ENCODE measurements around the gene CDHR5.

The CDHR5 gene

GRCh38 chr11:662689-663274 is 38.0 kb upstream of the CDHR5 start:
- peak; percentile 61 for TF ChIP-seq CTCF (IDR thresholded peaks at IDR 0.05; ENCODE audit: insufficient read depth, low read depth, low read length, missing control alignments)
- H3K4me3 ChIP-seq (ENCODE audit: low read length), result no peak overlapping the region
- DNase-seq (ENCODE audit: low read depth), result peak; percentile 59

DNA sequence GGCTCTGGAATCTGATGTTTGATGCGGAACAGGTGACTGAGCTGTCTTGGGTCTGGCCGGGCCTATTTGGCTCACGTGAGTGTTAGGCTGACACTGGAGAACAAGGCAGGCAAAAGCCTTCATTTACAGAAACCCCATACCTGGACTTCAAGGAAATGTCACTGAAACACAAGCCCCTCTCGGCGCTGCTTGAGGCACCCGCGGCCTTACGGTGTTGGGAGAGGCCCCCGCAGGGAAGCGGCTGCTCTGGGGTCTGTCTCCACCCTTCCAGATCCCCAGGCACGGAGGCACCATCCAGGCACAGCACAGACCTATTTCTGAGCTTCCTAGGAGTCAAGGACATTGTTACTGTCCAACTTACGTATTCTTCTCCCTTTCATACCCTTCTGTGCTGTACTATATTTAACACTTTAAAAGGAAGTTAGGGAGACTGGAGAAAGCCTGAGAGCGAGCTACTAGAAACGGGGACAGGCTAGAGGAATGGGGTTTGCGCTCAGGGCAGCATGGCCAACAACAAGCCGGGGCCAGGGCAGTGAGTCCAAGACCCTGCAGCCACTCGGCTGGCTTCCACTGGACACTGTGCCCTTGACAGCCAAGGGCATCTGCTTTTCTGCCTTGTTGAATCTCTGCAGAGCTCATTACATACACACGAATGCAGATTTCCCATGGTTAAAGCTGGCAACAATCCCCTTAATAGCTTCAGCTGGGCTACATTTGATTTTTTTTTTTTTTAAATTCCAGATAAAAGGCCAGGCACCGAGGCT is 36.1 kb upstream of the CDHR5 start:
- DNase-seq (ENCODE audit: low read depth), result no peak
- TF ChIP-seq CTCF (IDR thresholded peaks at IDR 0.05; ENCODE audit: insufficient read depth, low read depth, low read length, missing control alignments), result no peak
- H3K4me3 ChIP-seq (ENCODE audit: low read length), result no peak overlapping the region

- TF ChIP-seq CTCF (IDR thresholded peaks at IDR 0.05; ENCODE audit: insufficient read depth, low read depth, low read length, missing control alignments), result no peak
- no peak for DNase-seq (ENCODE audit: low read depth)
- H3K4me3 ChIP-seq (ENCODE audit: low read length), result no peak overlapping the region
Measured at GRCh38 chr11:660281-660680, 35.5 kb upstream of the CDHR5 start.

GRCh38 chr11:659532-660085 is 34.9 kb upstream of the CDHR5 start:
- H3K4me3 ChIP-seq (ENCODE audit: low read length), result no peak overlapping the region
- DNase-seq (ENCODE audit: low read depth), result no peak
- no peak for TF ChIP-seq CTCF (IDR thresholded peaks at IDR 0.05; ENCODE audit: insufficient read depth, low read depth, low read length, missing control alignments)

- TF ChIP-seq CTCF (IDR thresholded peaks at IDR 0.05; ENCODE audit: insufficient read depth, low read depth, low read length, missing control alignments), result no peak
- DNase-seq (ENCODE audit: low read depth), result no peak
- no peak overlapping the region for H3K4me3 ChIP-seq (ENCODE audit: low read length)
Measured at GRCh38 chr11:657691-658126, 33.0 kb upstream of the CDHR5 start.

DNA sequence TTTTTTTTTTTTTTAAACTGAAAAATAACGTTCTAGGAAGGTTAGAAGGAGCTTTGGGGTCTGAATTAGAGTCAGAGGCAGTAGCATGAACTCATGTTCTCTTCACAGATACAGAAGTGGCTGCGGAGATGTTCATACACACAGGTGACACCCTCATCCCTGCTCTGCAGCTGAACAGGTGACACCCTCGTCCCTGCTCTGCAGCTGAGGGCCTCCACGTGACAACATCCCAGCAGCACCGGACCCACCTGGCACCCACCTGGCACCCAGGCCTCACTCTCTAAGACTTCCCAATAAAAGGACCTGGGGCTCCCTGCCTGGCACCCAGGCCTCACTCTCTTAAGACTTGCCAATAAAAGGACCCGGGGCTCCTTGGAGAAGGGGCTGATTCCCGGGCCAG is 32.1 kb upstream of the CDHR5 start:
- H3K4me3 ChIP-seq (ENCODE audit: low read length), result no peak overlapping the region
- DNase-seq (ENCODE audit: low read depth), result no peak
- TF ChIP-seq CTCF (IDR thresholded peaks at IDR 0.05; ENCODE audit: insufficient read depth, low read depth, low read length, missing control alignments), result no peak
